Bronchial epithelial cell (primary cell): Measurements from ENCODE around the gene ERBB4. TPM values are rescaled to one million over a fixed set of nuclear protein-coding genes. Genes with fewer than 3 reads are reported as not detected.

Experiments used
- DNase-seq: peaks from one replicate; pipeline ENCODE4 v3.0.0-alpha.2; 2010; ENCODE audit warnings: low read depth
- FAIRE-seq: peaks from 2 replicates; lab custom pipeline; 2011; peaks lifted over from hg19 to GRCh38; lab: Jason Lieb, UNC
- H3K27me3 ChIP-seq: 2 replicates; pipeline ENCODE4 v1.5.1; 2011; ENCODE audit warnings: low read length; ENCODE audit not compliant: control insufficient read depth, insufficient read depth
- H3K36me3 ChIP-seq: 2 replicates; pipeline ENCODE4 v1.5.1; 2011; ENCODE audit warnings: low read length; ENCODE audit not compliant: control insufficient read depth, insufficient read depth
- H3K4me3 ChIP-seq: 2 replicates; pipeline ENCODE4 v1.5.1; 2011; ENCODE audit warnings: mild to moderate bottlenecking, low read depth, low read length, control low read depth
- CTCF ChIP-seq: IDR thresholded peaks from 2 replicates; pipeline ENCODE4 v1.5.1; 2011; ENCODE audit warnings: mild to moderate bottlenecking, moderate library complexity, low read length, control low read depth, inconsistent platforms; ENCODE audit not compliant: insufficient read depth, severe bottlenecking
- total RNA-seq: library from RNA; depleted of rRNA; stranded (reverse); fragments of >200 nt; gene quantifications from 2 replicates; pipeline ENCODE4 v1.2.1, GENCODE V29; 2014

ERBB4 gene
- total RNA-seq, 1 donor from 2014 or later: under 0.01 TPM

- H3K27me3 ChIP-seq: no peaks in the 10 kb centered on the region
- no peak overlapping the region for H3K4me3 ChIP-seq
- FAIRE-seq: no peak
- H3K36me3 ChIP-seq: no peaks in the 10 kb centered on the region
- no peak for DNase-seq
- no peak for TF ChIP-seq CTCF
These were observed 450.2 kb downstream of the ERBB4 start for GRCh38 chr2:212088353-212088752.

- Histone ChIP-seq H3K4me3 (no peak overlapping the region), H3K27me3 (no peaks in the 10 kb centered on the region), H3K36me3 (no peaks in the 10 kb centered on the region)
- no peak for FAIRE-seq
- no peak for TF ChIP-seq CTCF
- no peak for DNase-seq
These were observed 455.1 kb downstream of the ERBB4 start for GRCh38 chr2:212083492-212083891.

GRCh38 chr2:212078103-212078502 is 460.5 kb downstream of the ERBB4 start:
- no peak for TF ChIP-seq CTCF
- H3K4me3 ChIP-seq: no peak overlapping the region
- FAIRE-seq: no peak
- no peaks in the 10 kb centered on the region for H3K36me3 ChIP-seq
- H3K27me3 ChIP-seq: no peaks in the 10 kb centered on the region
- DNase-seq: no peak

- Histone ChIP-seq H3K27me3 (no peaks in the 10 kb centered on the region), H3K36me3 (no peaks in the 10 kb centered on the region), H3K4me3 (no peak overlapping the region)
- FAIRE-seq (no peak), DNase-seq (no peak)
- no peak for TF ChIP-seq CTCF
These were observed 462.1 kb downstream of the ERBB4 start for GRCh38 chr2:212076456-212076855.

GRCh38 chr2:212073360-212073759 is 465.2 kb downstream of the ERBB4 start:
- no peaks in the 10 kb centered on the region for H3K27me3 ChIP-seq
- FAIRE-seq: no peak
- no peaks in the 10 kb centered on the region for H3K36me3 ChIP-seq
- no peak for TF ChIP-seq CTCF
- peak; percentile 63 for DNase-seq
- no peak overlapping the region for H3K4me3 ChIP-seq

- Histone ChIP-seq H3K27me3 (no peaks in the 10 kb centered on the region), H3K36me3 (no peaks in the 10 kb centered on the region), H3K4me3 (no peak overlapping the region)
- no peak for FAIRE-seq
- TF ChIP-seq CTCF: no peak
- peak; percentile 6 for DNase-seq
These were observed 472.1 kb downstream of the ERBB4 start for GRCh38 chr2:212066546-212066945.
